GM21723 (cell line): ENCODE measurements around the gene PLA2G2F.

ENCODE experiments used
- ATAC-seq: cut with Tn5 transposase; IDR thresholded peaks from one replicate; pipeline ENCODE4 v1.9.1; 2021; ENCODE audit warnings: mild to moderate bottlenecking, moderate library complexity; ENCODE audit not compliant: unreplicated experiment

Gene PLA2G2F

GRCh38 chr1:20141001-20141400 lies 1.9 kb downstream of the PLA2G2F start:
- ATAC-seq = no peak

GRCh38 chr1:20141466-20141865 lies 2.3 kb downstream of the PLA2G2F start:
- no peak for ATAC-seq

- ATAC-seq = no peak
Measured at GRCh38 chr1:20142001-20142710, 3.0 kb downstream of the PLA2G2F start.

GRCh38 chr1:20143318-20143717 lies 4.2 kb downstream of the PLA2G2F start:
- ATAC-seq = no peak

GRCh38 chr1:20143734-20144565 lies 4.8 kb downstream of the PLA2G2F start:
- no peak for ATAC-seq

- ATAC-seq = no peak
Measured at GRCh38 chr1:20147846-20148570, 8.9 kb downstream of the PLA2G2F start.

GRCh38 chr1:20148571-20149500 lies 9.7 kb downstream of the PLA2G2F start:
- ATAC-seq = no peak

GRCh38 chr1:20149601-20150325 lies 10.6 kb downstream of the PLA2G2F start:
- ATAC-seq = no peak

GRCh38 chr1:20150326-20150705 lies 11.2 kb downstream of the PLA2G2F start:
- no peak for ATAC-seq

GRCh38 chr1:20150969-20151368 lies 11.8 kb downstream of the PLA2G2F start:
- no peak for ATAC-seq

GRCh38 chr1:20151906-20152598 lies 12.9 kb downstream of the PLA2G2F start:
- ATAC-seq = peak; percentile 70

- ATAC-seq = no peak
Measured at GRCh38 chr1:20152599-20152930, 13.4 kb downstream of the PLA2G2F start.

GRCh38 chr1:20153000-20153418 lies 13.9 kb downstream of the PLA2G2F start:
- no peak for ATAC-seq

GRCh38 chr1:20154301-20154831 lies 15.2 kb downstream of the PLA2G2F start:
- ATAC-seq = no peak

- ATAC-seq = no peak
Measured at GRCh38 chr1:20158358-20159070, 19.4 kb downstream of the PLA2G2F start.

- no peak for ATAC-seq
Measured at GRCh38 chr1:20160034-20160433, 20.9 kb downstream of the PLA2G2F start.

GRCh38 chr1:20164694-20165202 lies 25.6 kb downstream of the PLA2G2F start:
- no peak for ATAC-seq

GRCh38 chr1:20165522-20165951 lies 26.4 kb downstream of the PLA2G2F start:
- no peak for ATAC-seq
